ENCODE data around the gene EIF4A2.

Gene EIF4A2

DNA sequence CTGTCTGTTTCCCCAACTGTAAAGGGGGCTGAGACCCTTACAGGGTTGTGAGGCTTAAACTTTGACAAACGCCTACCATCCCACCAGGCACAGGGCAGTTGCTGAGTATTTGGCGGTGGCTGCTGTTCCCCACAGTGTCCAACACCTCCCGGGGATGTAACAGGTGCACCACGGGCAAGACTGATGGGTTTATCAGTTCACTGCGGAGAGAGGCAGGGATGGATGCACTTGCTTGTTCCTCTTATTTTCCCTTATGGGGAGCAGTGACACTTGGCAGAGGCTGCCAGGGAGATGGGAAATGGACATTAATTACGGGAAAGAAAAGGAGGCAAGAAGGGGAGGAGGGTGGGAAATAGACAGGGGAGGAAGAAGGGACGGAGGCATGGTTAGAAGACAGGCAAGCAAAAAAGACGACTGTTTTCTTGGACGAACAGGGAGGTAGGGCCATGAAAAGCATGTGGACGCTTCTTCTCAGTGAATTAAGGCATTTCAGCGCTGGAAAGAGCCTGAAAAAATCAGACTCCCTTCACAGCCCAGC, 42.6 kb downstream of the EIF4A2 start:
- peak overlapping the region; percentile 59 for H3K4me3 ChIP-seq (ENCODE audit: low read depth, low read length)
- H3K27ac ChIP-seq: no peak overlapping the region
- in situ Hi-C loops (cut with HindIII; ENCODE audit: low pct_ligation_motif_present, low sequenced_read_pairs): no loop called here
- no peaks in the 10 kb centered on the region for H3K36me3 ChIP-seq (replicated peaks)
- DNase-seq: no peak
- TF ChIP-seq, protein P1, sequence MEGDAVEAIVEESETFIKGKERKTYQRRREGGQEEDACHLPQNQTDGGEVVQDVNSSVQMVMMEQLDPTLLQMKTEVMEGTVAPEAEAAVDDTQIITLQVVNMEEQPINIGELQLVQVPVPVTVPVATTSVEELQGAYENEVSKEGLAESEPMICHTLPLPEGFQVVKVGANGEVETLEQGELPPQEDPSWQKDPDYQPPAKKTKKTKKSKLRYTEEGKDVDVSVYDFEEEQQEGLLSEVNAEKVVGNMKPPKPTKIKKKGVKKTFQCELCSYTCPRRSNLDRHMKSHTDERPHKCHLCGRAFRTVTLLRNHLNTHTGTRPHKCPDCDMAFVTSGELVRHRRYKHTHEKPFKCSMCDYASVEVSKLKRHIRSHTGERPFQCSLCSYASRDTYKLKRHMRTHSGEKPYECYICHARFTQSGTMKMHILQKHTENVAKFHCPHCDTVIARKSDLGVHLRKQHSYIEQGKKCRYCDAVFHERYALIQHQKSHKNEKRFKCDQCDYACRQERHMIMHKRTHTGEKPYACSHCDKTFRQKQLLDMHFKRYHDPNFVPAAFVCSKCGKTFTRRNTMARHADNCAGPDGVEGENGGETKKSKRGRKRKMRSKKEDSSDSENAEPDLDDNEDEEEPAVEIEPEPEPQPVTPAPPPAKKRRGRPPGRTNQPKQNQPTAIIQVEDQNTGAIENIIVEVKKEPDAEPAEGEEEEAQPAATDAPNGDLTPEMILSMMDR (IDR thresholded peaks at IDR 0.05; ENCODE audit: low read depth, low read length, missing control alignments): no peak
- peaks cover 17% of the 10 kb centered on the region for H3K27me3 ChIP-seq (replicated peaks)

DNA sequence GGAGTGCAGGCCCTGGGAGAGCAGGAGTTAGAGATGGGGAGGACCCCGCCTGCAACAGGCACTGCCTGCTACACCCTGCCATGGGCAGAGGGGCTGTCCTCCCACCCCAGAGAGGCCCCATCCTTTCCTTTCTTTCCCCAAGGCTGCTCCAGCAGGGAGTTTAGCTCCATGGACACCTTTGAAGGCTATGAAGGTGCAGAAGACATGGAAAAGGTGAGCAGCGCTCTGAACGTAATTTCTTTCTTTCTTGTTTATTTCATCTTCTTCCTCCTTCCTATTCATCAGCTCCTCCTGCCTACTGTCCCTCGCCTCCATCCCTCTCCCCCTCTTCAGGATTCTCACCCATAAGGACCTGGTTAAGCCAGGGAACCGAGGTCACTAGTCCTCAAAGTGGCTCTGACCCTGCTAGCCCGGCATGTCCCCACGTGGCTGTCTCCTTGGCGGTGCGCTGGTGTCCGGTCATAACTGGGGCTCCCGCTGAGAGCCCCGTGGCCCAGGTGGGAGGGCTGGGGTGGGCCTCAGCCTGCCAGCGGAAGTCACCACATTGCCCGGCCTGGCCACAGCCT, 43.1 kb downstream of the EIF4A2 start:
- Histone ChIP-seq H3K36me3 (replicated peaks) (no peaks in the 10 kb centered on the region), H3K27ac (no peak overlapping the region), H3K27me3 (replicated peaks) (peaks cover 17% of the 10 kb centered on the region), H3K4me3 (ENCODE audit: low read depth, low read length) (peak overlapping the region; percentile 59)
- no peak for DNase-seq
- TF ChIP-seq, protein P1 (IDR thresholded peaks at IDR 0.05; ENCODE audit: low read depth, low read length, missing control alignments): no peak
- in situ Hi-C loops (cut with HindIII; ENCODE audit: low pct_ligation_motif_present, low sequenced_read_pairs): no loop called here

- in situ Hi-C loops (cut with HindIII; ENCODE audit: low pct_ligation_motif_present, low sequenced_read_pairs): no loop called here
- DNase-seq: peak; percentile 40
- Histone ChIP-seq H3K4me3 (ENCODE audit: low read depth, low read length) (peak overlapping the region; percentile 59), H3K27me3 (replicated peaks) (peaks cover 17% of the 10 kb centered on the region), H3K27ac (no peak overlapping the region), H3K36me3 (replicated peaks) (no peaks in the 10 kb centered on the region)
- TF ChIP-seq, protein P1 (IDR thresholded peaks at IDR 0.05; ENCODE audit: low read depth, low read length, missing control alignments): no peak
These were observed 43.8 kb downstream of the EIF4A2 start for GRCh38 chr3:186826976-186827857.

DNA sequence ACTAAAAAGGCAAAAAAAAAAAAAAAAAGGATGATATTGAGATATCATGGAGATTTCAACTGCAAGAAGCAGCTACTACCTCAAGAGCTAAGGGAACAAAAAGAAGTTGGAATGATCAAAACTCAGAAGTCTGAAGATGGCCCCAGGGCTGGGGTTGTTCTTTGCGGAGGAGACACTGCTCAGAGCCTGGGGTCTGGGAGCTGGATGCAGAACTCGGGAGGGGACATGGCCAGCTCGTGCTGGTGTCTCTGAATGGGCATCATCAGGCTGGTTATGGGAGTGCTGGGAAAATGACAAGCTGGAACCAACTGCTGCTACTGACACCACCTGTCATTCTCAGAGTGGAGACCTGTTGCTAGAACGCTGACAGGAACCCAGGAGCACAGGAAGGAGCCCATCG, 45.0 kb downstream of the EIF4A2 start:
- TF ChIP-seq, protein P1 (IDR thresholded peaks at IDR 0.05; ENCODE audit: low read depth, low read length, missing control alignments): no peak
- Histone ChIP-seq H3K27ac (no peak overlapping the region), H3K4me3 (ENCODE audit: low read depth, low read length) (no peak overlapping the region), H3K27me3 (replicated peaks) (peaks cover 17% of the 10 kb centered on the region), H3K36me3 (replicated peaks) (no peaks in the 10 kb centered on the region)
- in situ Hi-C loops (cut with HindIII; ENCODE audit: low pct_ligation_motif_present, low sequenced_read_pairs): no loop called here
- no peak for DNase-seq

- TF ChIP-seq, protein P1 (IDR thresholded peaks at IDR 0.05; ENCODE audit: low read depth, low read length, missing control alignments): no peak
- H3K27ac ChIP-seq: no peak overlapping the region
- H3K36me3 ChIP-seq (replicated peaks): no peaks in the 10 kb centered on the region
- in situ Hi-C loops (cut with HindIII; ENCODE audit: low pct_ligation_motif_present, low sequenced_read_pairs): no loop called here
- peaks cover 17% of the 10 kb centered on the region for H3K27me3 ChIP-seq (replicated peaks)
- DNase-seq: no peak
- no peak overlapping the region for H3K4me3 ChIP-seq (ENCODE audit: low read depth, low read length)
These were observed 48.4 kb downstream of the EIF4A2 start for GRCh38 chr3:186831798-186832197.

Measured in brain microvascular endothelial cell (primary cell).